H1 (cell line): ENCODE measurements around the gene AREG.

Experiments used
- CTCF ChIP-seq, 3 experiments: IDR thresholded peaks; 1 replicate in 2 of 3; 2 replicates in 1 of 3; pipeline versions ENCODE4 v1.5.1 to v1.6.1; 2011; ENCODE audit warnings: low read length in 3 of 3, mild to moderate bottlenecking in 3 of 3, inconsistent platforms in 2 of 3, low read depth in 1 of 3, moderate library complexity in 1 of 3; ENCODE audit not compliant: insufficient read depth in 1 of 3; ENCODE audit errors: control extremely low read depth in 1 of 3
- EGR1 ChIP-seq: IDR thresholded peaks from 2 replicates; pipeline ENCODE4 v1.6.1; 2011; ENCODE audit warnings: low read depth, low read length, borderline replicate concordance
- EZH2 ChIP-seq: fragments of 200-600 bp; sonication (generic); IDR thresholded peaks from 2 replicates; pipeline ENCODE4 v1.7.1; 2012; ENCODE audit warnings: low read depth, mild to moderate bottlenecking, moderate library complexity, low read length, inconsistent platforms; ENCODE audit not compliant: severe bottlenecking
- MAFK ChIP-seq: IDR thresholded peaks from 2 replicates; pipeline ENCODE4 v1.6.1; 2012; ENCODE audit warnings: low read depth, mild to moderate bottlenecking, improper control_type of control experiment, low read length
- RAD21 ChIP-seq, 2 experiments: IDR thresholded peaks in 1 of 2; conservative IDR thresholded peaks in 1 of 2; 2 replicates each; pipeline ENCODE4 v1.6.1; 2011; ENCODE audit warnings: low read depth in 2 of 2, low read length in 2 of 2, improper control_type of control experiment in 1 of 2, inconsistent platforms in 1 of 2, mild to moderate bottlenecking in 1 of 2, moderate library complexity in 1 of 2
- SP1 ChIP-seq: IDR thresholded peaks from 2 replicates; pipeline ENCODE4 v1.6.1; 2011; ENCODE audit warnings: low read depth, low read length
- TAF1 ChIP-seq: IDR thresholded peaks from 2 replicates; pipeline ENCODE4 v1.6.1; 2011; ENCODE audit warnings: mild to moderate bottlenecking, low read depth, low read length
- TEAD4 ChIP-seq: IDR thresholded peaks from 2 replicates; pipeline ENCODE4 v1.6.1; 2012; ENCODE audit warnings: low read depth, low read length, inconsistent platforms, mixed read lengths
- USF2 ChIP-seq: IDR thresholded peaks from 2 replicates; pipeline ENCODE4 v1.6.1; 2011; ENCODE audit warnings: low read length, improper control_type of control experiment
- YY1 ChIP-seq: IDR thresholded peaks from 2 replicates; pipeline ENCODE4 v1.6.1; 2011; ENCODE audit warnings: low read depth, mild to moderate bottlenecking, low read length

GRCh38 chr4:74483226-74483911 lies 38.4 kb downstream of the AREG start:
- TF ChIP-seq EZH2 (no peak), TEAD4 (no peak), CTCF (IDR thresholded peaks at IDR 0.05; ENCODE audit: control extremely low read depth in 1 of 3, insufficient read depth in 1 of 3, low read depth in 1 of 3, low read length in 3 of 3) (no peak), YY1 (no peak), SP1 (no peak), EGR1 (no peak), RAD21 (IDR thresholded peaks at IDR 0.05 in 1 of 2, conservative IDR thresholded peaks at IDR 0.05 in 1 of 2; ENCODE audit: low read depth in 2 of 2, low read length in 2 of 2) (no peak), USF2 (no peak), MAFK (no peak), TAF1 (no peak)
